HG02885 (cell line): Measurements from ENCODE around the gene OR8K3.

ENCODE experiments used
- ATAC-seq: cut with Tn5 transposase; IDR thresholded peaks from one replicate; pipeline ENCODE4 v1.9.1; 2021; ENCODE audit warnings: mild to moderate bottlenecking; ENCODE audit not compliant: unreplicated experiment, poor library complexity

OR8K3 gene

GRCh38 chr11:56314844-56315243 lies at the start of gene OR8K3:
OR8K3 (plus strand) TSS chr11:56315144; CDS start chr11:56318307, 3,163 bp downstream.
- ATAC-seq: no peak

- ATAC-seq: no peak
Measured at GRCh38 chr11:56271092-56271491, 43.9 kb upstream of the OR8K3 start.

- no peak for ATAC-seq
Measured at GRCh38 chr11:56273854-56274253, 41.1 kb upstream of the OR8K3 start, which contains the start of gene OR5T1. OR5T1 (plus strand) TSS chr11:56274154; CDS start chr11:56275639, 1,485 bp downstream.

GRCh38 chr11:56292154-56292553 lies 22.8 kb upstream of the OR8K3 start, which contains the start of gene OR8H1:
OR8H1 (minus strand) TSS chr11:56292254; CDS start chr11:56291062, 1,192 bp downstream.
- ATAC-seq: no peak

- no peak for ATAC-seq
Measured at GRCh38 chr11:56296898-56297297, 18.0 kb upstream of the OR8K3 start.

- no peak for ATAC-seq
Measured at GRCh38 chr11:56307836-56308235, 7.1 kb upstream of the OR8K3 start.

- no peak for ATAC-seq
Measured at GRCh38 chr11:56331861-56332491, 17.0 kb downstream of the OR8K3 start.

GRCh38 chr11:56333156-56333555 lies 18.2 kb downstream of the OR8K3 start:
- no peak for ATAC-seq

- ATAC-seq: no peak
Measured at GRCh38 chr11:56340289-56340688, 25.3 kb downstream of the OR8K3 start.

GRCh38 chr11:56345739-56346138 lies 30.8 kb downstream of the OR8K3 start, which contains the start of gene OR8K1:
OR8K1 (plus strand) TSS chr11:56346039; CDS start chr11:56346039, 0 bp downstream.
- ATAC-seq: no peak

GRCh38 chr11:56353991-56354390 lies 39.0 kb downstream of the OR8K3 start, which contains the start of gene OR8J1:
OR8J1 (plus strand) TSS chr11:56354291; CDS start chr11:56360247, 5,956 bp downstream.
- ATAC-seq: no peak
